Parathyroid adenoma (tissue), 2 donors: ENCODE measurements around the gene MRPS35.
A peak's percentile ranks its signal among the peaks of the same experiment; 100 is the strongest.

Source experiments
- H2AFZ ChIP-seq: fragments of 300-600 bp; sonication (generic); one replicate; pipeline ENCODE4 v1.7.0; 2017; ENCODE audit warnings: antibody characterized with exemption, mild to moderate bottlenecking
- H3K27ac ChIP-seq: fragments of 300-600 bp; sonication (generic); one replicate; pipeline ENCODE4 v1.7.0; 2017
- H3K27me3 ChIP-seq: fragments of 300-600 bp; sonication (generic); one replicate; pipeline ENCODE4 v1.7.0; 2017; ENCODE audit warnings: low read length; ENCODE audit not compliant: control insufficient read depth, insufficient read depth
- H3K36me3 ChIP-seq: fragments of 300-600 bp; sonication (generic); one replicate; pipeline ENCODE4 v1.7.0; 2017; ENCODE audit warnings: low read length; ENCODE audit not compliant: control insufficient read depth, insufficient read depth
- H3K4me1 ChIP-seq: fragments of 300-600 bp; sonication (generic); one replicate; pipeline ENCODE4 v1.7.0; 2017; ENCODE audit warnings: control low read depth
- H3K4me2 ChIP-seq: fragments of 300-600 bp; sonication (generic); one replicate; pipeline ENCODE4 v1.7.0; 2017; ENCODE audit warnings: low read length
- H3K4me3 ChIP-seq: fragments of 300-600 bp; sonication (generic); one replicate; pipeline ENCODE4 v1.7.0; 2017; ENCODE audit warnings: low read depth, low read length
- H3K79me2 ChIP-seq: fragments of 300-600 bp; sonication (generic); one replicate; pipeline ENCODE4 v1.7.0; 2017; ENCODE audit warnings: control low read depth
- H3K9ac ChIP-seq: fragments of 300-600 bp; sonication (generic); one replicate; pipeline ENCODE4 v1.7.0; 2017; ENCODE audit warnings: mild to moderate bottlenecking
- H3K9me3 ChIP-seq: fragments of 300-600 bp; sonication (generic); one replicate; pipeline ENCODE4 v1.7.0; 2017; ENCODE audit warnings: low read length; ENCODE audit not compliant: control insufficient read depth
- TF ChIP-seq, protein P1 (sequence below): fragments of 300-600 bp; sonication (generic); IDR thresholded peaks from one replicate; pipeline ENCODE4 v1.7.0; 2017; ENCODE audit warnings: antibody characterized with exemption, mild to moderate bottlenecking
- donor health status: primary hyperparathyroidism.

Gene MRPS35

GRCh38 chr12:27772328-27773049 is 61.9 kb downstream of the MRPS35 start:
- Histone ChIP-seq H3K79me2 (no peaks in the 10 kb centered on the region), H3K4me3 (no peak overlapping the region), H3K4me2 (no peak overlapping the region), H3K9ac (no peak overlapping the region), H3K4me1 (no peaks in the 10 kb centered on the region), H2AFZ (no peak overlapping the region), H3K27me3 (no peaks in the 10 kb centered on the region), H3K27ac (no peak overlapping the region), H3K9me3 (no peaks in the 10 kb centered on the region), H3K36me3 (no peaks in the 10 kb centered on the region)
- TF ChIP-seq, protein P1, sequence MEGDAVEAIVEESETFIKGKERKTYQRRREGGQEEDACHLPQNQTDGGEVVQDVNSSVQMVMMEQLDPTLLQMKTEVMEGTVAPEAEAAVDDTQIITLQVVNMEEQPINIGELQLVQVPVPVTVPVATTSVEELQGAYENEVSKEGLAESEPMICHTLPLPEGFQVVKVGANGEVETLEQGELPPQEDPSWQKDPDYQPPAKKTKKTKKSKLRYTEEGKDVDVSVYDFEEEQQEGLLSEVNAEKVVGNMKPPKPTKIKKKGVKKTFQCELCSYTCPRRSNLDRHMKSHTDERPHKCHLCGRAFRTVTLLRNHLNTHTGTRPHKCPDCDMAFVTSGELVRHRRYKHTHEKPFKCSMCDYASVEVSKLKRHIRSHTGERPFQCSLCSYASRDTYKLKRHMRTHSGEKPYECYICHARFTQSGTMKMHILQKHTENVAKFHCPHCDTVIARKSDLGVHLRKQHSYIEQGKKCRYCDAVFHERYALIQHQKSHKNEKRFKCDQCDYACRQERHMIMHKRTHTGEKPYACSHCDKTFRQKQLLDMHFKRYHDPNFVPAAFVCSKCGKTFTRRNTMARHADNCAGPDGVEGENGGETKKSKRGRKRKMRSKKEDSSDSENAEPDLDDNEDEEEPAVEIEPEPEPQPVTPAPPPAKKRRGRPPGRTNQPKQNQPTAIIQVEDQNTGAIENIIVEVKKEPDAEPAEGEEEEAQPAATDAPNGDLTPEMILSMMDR = no peak

DNA sequence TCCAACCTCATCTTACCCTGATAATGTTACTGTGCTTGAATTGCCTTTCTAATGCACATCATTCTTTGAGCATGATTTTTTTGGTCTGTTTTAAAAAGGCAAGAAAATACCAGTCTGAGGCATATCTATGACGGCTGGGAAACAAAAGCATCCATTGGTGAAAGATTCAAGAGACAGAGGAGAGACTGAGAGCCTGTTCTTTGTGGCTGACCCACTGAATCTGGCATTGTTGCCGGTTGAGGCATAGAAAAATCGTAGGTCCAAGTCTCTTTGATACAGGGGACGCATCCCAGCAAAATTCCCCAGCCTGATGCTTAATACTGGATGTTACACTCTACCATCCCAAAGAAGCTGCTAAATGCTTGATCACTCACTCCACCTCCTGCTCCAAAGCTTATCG is 66.5 kb downstream of the MRPS35 start:
- H2AFZ ChIP-seq = peak overlapping the region; percentile 1
- H3K9ac ChIP-seq = no peak overlapping the region
- TF ChIP-seq, protein P1 = no peak
- no peaks in the 10 kb centered on the region for H3K36me3 ChIP-seq
- H3K27ac ChIP-seq = no peak overlapping the region
- no peak overlapping the region for H3K4me3 ChIP-seq
- no peaks in the 10 kb centered on the region for H3K27me3 ChIP-seq
- H3K4me1 ChIP-seq = peaks cover 8% of the 10 kb centered on the region
- H3K79me2 ChIP-seq = no peaks in the 10 kb centered on the region
- no peaks in the 10 kb centered on the region for H3K9me3 ChIP-seq
- no peak overlapping the region for H3K4me2 ChIP-seq

DNA sequence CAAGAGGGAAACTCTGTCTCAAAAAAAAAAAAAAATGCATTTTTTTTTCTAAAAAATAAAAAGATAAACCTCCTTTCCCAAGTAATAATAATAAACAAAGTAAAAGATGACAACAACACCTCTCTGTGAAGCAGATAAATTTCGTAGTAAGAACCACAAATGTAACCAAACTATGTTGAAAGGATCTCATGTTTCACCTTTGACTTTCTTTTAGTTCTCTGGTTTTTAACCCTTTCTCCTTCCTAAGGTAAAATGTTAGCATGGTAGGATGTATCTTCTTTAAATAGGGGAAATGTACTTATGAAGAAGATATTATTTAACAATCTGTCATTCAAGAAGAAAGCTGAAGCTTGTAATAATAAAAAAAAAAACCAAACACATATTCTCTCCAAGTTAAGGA is 67.6 kb downstream of the MRPS35 start:
- H3K79me2 ChIP-seq = no peaks in the 10 kb centered on the region
- H3K4me1 ChIP-seq = peaks cover 13% of the 10 kb centered on the region
- H3K9ac ChIP-seq = no peak overlapping the region
- H3K4me3 ChIP-seq = no peak overlapping the region
- TF ChIP-seq, protein P1 = no peak
- no peak overlapping the region for H3K4me2 ChIP-seq
- H3K9me3 ChIP-seq = no peaks in the 10 kb centered on the region
- H3K27me3 ChIP-seq = no peaks in the 10 kb centered on the region
- no peak overlapping the region for H3K27ac ChIP-seq
- no peaks in the 10 kb centered on the region for H3K36me3 ChIP-seq
- no peak overlapping the region for H2AFZ ChIP-seq

DNA sequence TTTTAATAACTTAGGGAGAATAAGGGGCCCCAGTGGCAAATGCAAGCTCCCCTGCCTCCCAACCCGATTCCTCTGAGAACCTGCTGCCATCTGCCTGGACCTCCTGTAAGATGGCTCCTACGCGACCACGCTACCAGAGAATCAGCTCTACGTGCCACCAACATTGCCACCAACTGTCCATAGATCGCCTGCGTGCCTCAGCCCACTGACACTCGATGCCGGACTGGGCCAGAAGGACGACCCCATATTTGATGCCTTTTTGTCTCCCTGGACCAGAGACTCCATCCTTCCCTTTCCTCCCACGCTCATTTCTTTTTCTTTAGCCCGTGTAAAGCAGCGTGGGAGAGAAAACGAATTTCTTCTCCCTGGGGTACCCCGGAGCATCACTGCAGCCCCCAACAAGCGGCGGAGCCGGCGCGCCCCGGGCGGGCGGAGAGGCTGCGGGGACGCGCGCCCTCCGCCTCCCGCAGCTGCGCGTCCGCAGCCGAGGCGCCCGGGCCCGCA is 68.8 kb downstream of the MRPS35 start:
- peak overlapping the region; percentile 75 for H3K4me2 ChIP-seq
- H3K36me3 ChIP-seq = no peaks in the 10 kb centered on the region
- H3K9me3 ChIP-seq = no peaks in the 10 kb centered on the region
- H2AFZ ChIP-seq = peak overlapping the region; percentile 99
- TF ChIP-seq, protein P1 = no peak
- peak overlapping the region; percentile 74 for H3K9ac ChIP-seq
- peak overlapping the region; percentile 53 for H3K4me3 ChIP-seq
- peak overlapping the region; percentile 90 for H3K27ac ChIP-seq
- peaks cover 13% of the 10 kb centered on the region for H3K4me1 ChIP-seq
- H3K79me2 ChIP-seq = peaks cover 4% of the 10 kb centered on the region
- H3K27me3 ChIP-seq = no peaks in the 10 kb centered on the region
